Kidney (tissue), 14 donors: ENCODE measurements around the gene LINGO3. TPM values are rescaled to one million over a fixed set of nuclear protein-coding genes. Genes with fewer than 3 reads are reported as not detected.

ENCODE experiments used
- DNase-seq, 5 donors: peaks; one replicate each; pipeline ENCODE4 v3.0.0-alpha.2; 2013 to 2020
- FAIRE-seq: peaks from 2 replicates; lab custom pipeline; 2012; peaks lifted over from hg19 to GRCh38; lab: Jason Lieb, UNC
- H3K27ac ChIP-seq, 2 donors: one replicate each; pipeline ENCODE4 v1.7.0; 2013; ENCODE audit warnings: low read depth in 2 of 2, low read length in 2 of 2, inconsistent platforms in 1 of 2
- H3K27me3 ChIP-seq: one replicate; pipeline ENCODE4 v1.7.1; 2013; ENCODE audit warnings: low read length, inconsistent platforms; ENCODE audit not compliant: control insufficient read depth, insufficient read depth
- H3K36me3 ChIP-seq, 3 donors: one replicate each; pipeline versions ENCODE4 v1.7.0 to v1.7.1; 2013; ENCODE audit warnings: low read length in 3 of 3, control low read depth in 1 of 3, inconsistent platforms in 1 of 3; ENCODE audit not compliant: insufficient read depth in 3 of 3, control insufficient read depth in 2 of 3
- H3K4me1 ChIP-seq, 3 donors: one replicate each; pipeline versions ENCODE4 v1.7.0 to v1.7.1; 2013; ENCODE audit warnings: low read length in 3 of 3, inconsistent platforms in 1 of 3, low read depth in 1 of 3; ENCODE audit not compliant: control insufficient read depth in 2 of 3, insufficient read depth in 2 of 3
- H3K4me3 ChIP-seq, 3 donors: one replicate each; pipeline versions ENCODE4 v1.7.0 to v1.8.1; 2013; ENCODE audit warnings: low read length in 3 of 3, control low read depth in 1 of 3, inconsistent platforms in 1 of 3
- H3K9ac ChIP-seq, 3 donors: one replicate each; pipeline versions ENCODE4 v1.7.0 to v1.7.1; 2013; ENCODE audit warnings: low read length in 3 of 3, control low read depth in 1 of 3, inconsistent platforms in 1 of 3
- H3K9me3 ChIP-seq, 3 donors: one replicate each; pipeline versions ENCODE4 v1.7.0 to v1.7.1; 2013; ENCODE audit warnings: low read length in 3 of 3, control low read depth in 1 of 3, inconsistent platforms in 1 of 3; ENCODE audit not compliant: control insufficient read depth in 2 of 3, insufficient read depth in 1 of 3
- intact Hi-C: fragments of 100-400 bp; cut with DNase I; formaldehyde crosslinking; loops from one replicate; pipeline ENCODE4 v1.11.1; 2022
- polyA plus RNA-seq: library from polyadenylated mRNA; stranded (reverse); fragments of 350-450 nt; fragmentation: Illumina TruSeq; extraction: RNeasy Lipid Tissue Mini Kit (QIAGEN cat#74804); gene quantifications from one replicate; pipeline ENCODE4 v1.2.3, GENCODE V29; 2014; ENCODE audit warnings: low read depth, low replicate concordance; ENCODE audit not compliant: insufficient read depth
- total RNA-seq: library from RNA; stranded (reverse); fragmentation: NEBNext Ultra II Directional; extraction: Animal tissue kit (Norgen Biotek cat#: 25700); gene quantifications from one replicate; pipeline ENCODE4 v1.2.1, GENCODE V29; 2021
- TF ChIP-seq, protein P1 (sequence below): IDR thresholded peaks from 3 replicates; pipeline ENCODE4 v1.5.1; 2012; ENCODE audit warnings: mild to moderate bottlenecking, moderate library complexity, borderline replicate concordance; ENCODE audit not compliant: insufficient read depth; ENCODE audit errors: extremely low read depth
- donor health status: control.
- donor health status: control.
- donor health status: control.
- donor health status: control.
- donor health status: control.
- donor health status: DM: yes; HTN: yes; CAD: no.
- donor health status: Normal renal cell carcinoma (clear cell type).

The LINGO3 gene
- total and polyA plus RNA-seq, 2 donors from 2014 or later = 0.09 TPM; not detected in 1

DNA sequence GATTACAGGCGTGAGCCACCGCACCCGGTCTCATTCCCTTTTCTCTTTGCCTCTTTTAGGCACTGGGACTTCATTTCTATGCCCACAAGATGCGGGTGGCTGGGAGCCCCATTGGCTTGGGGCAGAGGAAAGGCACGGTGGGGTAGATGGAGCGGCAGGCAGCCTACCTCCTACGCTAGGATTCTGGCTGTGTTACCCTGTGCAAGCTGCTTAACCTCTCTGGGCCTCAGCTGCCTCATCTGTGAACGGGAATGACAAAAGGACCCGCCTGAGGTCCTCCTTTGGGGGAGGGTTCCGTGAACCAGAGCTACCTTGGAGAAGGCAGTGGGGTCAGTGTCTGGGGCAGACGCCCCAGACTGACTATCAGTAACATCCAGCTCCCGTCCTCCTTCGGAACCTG, 9.3 kb upstream of the LINGO3 start:
- Histone ChIP-seq H3K27me3 (no peaks in the 10 kb centered on the region), H3K9ac (no peak overlapping the region), H3K9me3 (no peaks in the 10 kb centered on the region), H3K4me1 (peaks cover 0 to 3% (median 0%) of the 10 kb centered on the region in 3 donors), H3K4me3 (no peak overlapping the region), H3K36me3 (no peaks in the 10 kb centered on the region), H3K27ac (no peak overlapping the region)
- TF ChIP-seq, protein P1, sequence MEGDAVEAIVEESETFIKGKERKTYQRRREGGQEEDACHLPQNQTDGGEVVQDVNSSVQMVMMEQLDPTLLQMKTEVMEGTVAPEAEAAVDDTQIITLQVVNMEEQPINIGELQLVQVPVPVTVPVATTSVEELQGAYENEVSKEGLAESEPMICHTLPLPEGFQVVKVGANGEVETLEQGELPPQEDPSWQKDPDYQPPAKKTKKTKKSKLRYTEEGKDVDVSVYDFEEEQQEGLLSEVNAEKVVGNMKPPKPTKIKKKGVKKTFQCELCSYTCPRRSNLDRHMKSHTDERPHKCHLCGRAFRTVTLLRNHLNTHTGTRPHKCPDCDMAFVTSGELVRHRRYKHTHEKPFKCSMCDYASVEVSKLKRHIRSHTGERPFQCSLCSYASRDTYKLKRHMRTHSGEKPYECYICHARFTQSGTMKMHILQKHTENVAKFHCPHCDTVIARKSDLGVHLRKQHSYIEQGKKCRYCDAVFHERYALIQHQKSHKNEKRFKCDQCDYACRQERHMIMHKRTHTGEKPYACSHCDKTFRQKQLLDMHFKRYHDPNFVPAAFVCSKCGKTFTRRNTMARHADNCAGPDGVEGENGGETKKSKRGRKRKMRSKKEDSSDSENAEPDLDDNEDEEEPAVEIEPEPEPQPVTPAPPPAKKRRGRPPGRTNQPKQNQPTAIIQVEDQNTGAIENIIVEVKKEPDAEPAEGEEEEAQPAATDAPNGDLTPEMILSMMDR = no peak
- FAIRE-seq = no peak
- intact Hi-C loops = loop anchor here (10.0 kb wide), 1 partner anchor 162 kb away; the partner anchor contains the start of gene AP3D1
- no peak for DNase-seq

DNA sequence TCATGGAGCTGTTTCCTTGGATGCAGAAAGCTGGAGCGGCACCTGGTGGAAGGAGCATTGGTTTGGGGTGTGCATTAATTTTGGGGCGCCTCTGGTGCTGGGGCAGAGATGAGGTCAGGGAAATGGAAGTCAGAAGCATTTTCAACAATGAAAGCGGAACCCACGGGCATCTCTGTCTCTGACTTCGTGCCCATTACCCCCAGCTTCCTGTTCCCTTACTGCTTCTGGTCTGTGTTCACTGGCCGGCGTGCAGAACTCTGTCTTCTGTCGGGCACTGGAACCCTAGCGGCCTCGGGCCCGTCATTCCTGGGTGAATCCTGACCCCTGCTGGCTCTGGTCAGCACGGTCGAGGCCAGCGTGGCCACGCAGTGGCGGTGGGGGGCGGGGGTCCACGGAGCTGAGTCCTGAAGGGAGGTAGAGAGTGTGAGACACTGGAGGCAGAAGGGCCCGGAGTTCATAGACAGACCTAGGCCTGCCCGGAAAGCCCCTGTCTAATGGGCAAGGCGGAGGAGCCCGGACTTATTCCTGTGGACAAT, 7.9 kb upstream of the LINGO3 start:
- TF ChIP-seq, protein P1 = peak; percentile 63
- H3K27me3 ChIP-seq = no peaks in the 10 kb centered on the region
- DNase-seq (peak in 4 of 5 donors; percentile 78 to 85 (median 79)), FAIRE-seq (no peak)
- intact Hi-C loops = loop anchor here (10.0 kb wide), 1 partner anchor 161 kb away; the partner anchor contains the start of gene AP3D1
- H3K27ac ChIP-seq = no peak overlapping the region
- H3K9me3 ChIP-seq = no peaks in the 10 kb centered on the region
- no peak overlapping the region for H3K9ac ChIP-seq
- H3K4me3 ChIP-seq = no peak overlapping the region
- H3K36me3 ChIP-seq = no peaks in the 10 kb centered on the region
- peaks cover 0 to 3% (median 0%) of the 10 kb centered on the region in 3 donors for H3K4me1 ChIP-seq

- Histone ChIP-seq H3K27me3 (no peaks in the 10 kb centered on the region), H3K36me3 (no peaks in the 10 kb centered on the region), H3K4me3 (no peak overlapping the region), H3K27ac (no peak overlapping the region), H3K9ac (no peak overlapping the region), H3K9me3 (no peaks in the 10 kb centered on the region), H3K4me1 (peaks cover 0 to 3% (median 0%) of the 10 kb centered on the region in 3 donors)
- DNase-seq (no peak), FAIRE-seq (no peak)
- TF ChIP-seq, protein P1 = no peak
- intact Hi-C loops = loop anchor here (10.0 kb wide), 1 partner anchor 160 kb away; the partner anchor contains the start of gene AP3D1
Observed at GRCh38 chr19:2315121-2315817, 7.3 kb upstream of the LINGO3 start.
